GM12878 (cell line): ENCODE data around the gene SYT8. TPM values are rescaled to one million over a fixed set of nuclear protein-coding genes. Genes with fewer than 3 reads are reported as not detected.

Source experiments
- ATF3 ChIP-seq: IDR thresholded peaks from 2 replicates; pipeline ENCODE4 v1.6.1; 2011; ENCODE audit warnings: low read depth, mild to moderate bottlenecking, low read length, moderate library complexity, borderline replicate concordance; ENCODE audit errors: extremely low read depth
- ATF7 ChIP-seq: fragments of 450-650 bp; IDR thresholded peaks from 2 replicates; pipeline ENCODE4 v1.6.1; 2016; ENCODE audit warnings: low read depth, mild to moderate bottlenecking
- BCLAF1 ChIP-seq: fragments of 450-650 bp; IDR thresholded peaks from 2 replicates; pipeline ENCODE4 v1.6.1; 2017; ENCODE audit warnings: antibody characterized with exemption, mild to moderate bottlenecking, moderate library complexity
- BRCA1 ChIP-seq: IDR thresholded peaks from 2 replicates; pipeline ENCODE4 v1.6.1; 2011; ENCODE audit warnings: low read depth, low read length, improper control_type of control experiment
- CBFB ChIP-seq: IDR thresholded peaks from 2 replicates; pipeline ENCODE4 v1.6.1; 2016; ENCODE audit warnings: antibody characterized with exemption, low read depth
- HSF1 ChIP-seq: fragments of 150-350 bp; IDR thresholded peaks from 2 replicates; pipeline ENCODE4 v1.6.1; 2014; ENCODE audit warnings: mild to moderate bottlenecking, low read depth, low read length
- IRF3 ChIP-seq: fragments of 450-650 bp; IDR thresholded peaks from 2 replicates; pipeline ENCODE4 v1.6.1; 2014; ENCODE audit warnings: mild to moderate bottlenecking
- MTA3 ChIP-seq: IDR thresholded peaks from 2 replicates; pipeline ENCODE4 v1.6.1; 2012; ENCODE audit warnings: low read length, inconsistent platforms, borderline replicate concordance
- MYC ChIP-seq: IDR thresholded peaks from 2 replicates; pipeline ENCODE4 v1.6.1; 2011; ENCODE audit warnings: mild to moderate bottlenecking, low read length, moderate library complexity, inconsistent platforms; ENCODE audit not compliant: insufficient read depth, insufficient replicate concordance, insufficient read length, severe bottlenecking
- POU2F2 ChIP-seq: IDR thresholded peaks from 3 replicates; pipeline ENCODE4 v1.6.1; 2011; ENCODE audit warnings: low read depth, mild to moderate bottlenecking, low read length, borderline replicate concordance
- REST ChIP-seq: IDR thresholded peaks from 2 replicates; pipeline ENCODE4 v1.6.1; 2012; ENCODE audit warnings: mild to moderate bottlenecking, low read depth, low read length
- SIN3A ChIP-seq: IDR thresholded peaks from 2 replicates; pipeline ENCODE4 v1.6.1; 2012; ENCODE audit warnings: low read depth, low read length, improper control_type of control experiment
- SREBF2 ChIP-seq: IDR thresholded peaks from 2 replicates; pipeline ENCODE4 v1.6.1; 2012; ENCODE audit warnings: mild to moderate bottlenecking, low read length
- STAT1 ChIP-seq: fragments of 450-650 bp; conservative IDR thresholded peaks from 2 replicates; pipeline ENCODE4 v1.6.1; 2014; ENCODE audit warnings: antibody characterized with exemption, mild to moderate bottlenecking
- WRNIP1 ChIP-seq: IDR thresholded peaks from 2 replicates; pipeline ENCODE4 v1.6.1; 2011; ENCODE audit warnings: low read depth, low read length, improper control_type of control experiment, borderline replicate concordance
- ZBTB40 ChIP-seq: fragments of 450-650 bp; IDR thresholded peaks from 2 replicates; pipeline ENCODE4 v1.6.1; 2016; ENCODE audit warnings: mild to moderate bottlenecking, moderate library complexity, borderline replicate concordance
- ZNF622 ChIP-seq: fragments of 450-650 bp; IDR thresholded peaks from 2 replicates; pipeline ENCODE4 v1.6.1; 2017; ENCODE audit warnings: mild to moderate bottlenecking, inconsistent platforms
- polyA plus RNA-seq, 11 experiments: library from polyadenylated mRNA; depleted of rRNA in 4 of 11; unstranded in 6 of 11; stranded (reverse) in 5 of 11; fragments of >200 nt; fragmentation: Nextera tagmentation in 4 of 11; fragmentation: Illumina TruSeq in 1 of 11; extraction: Ambion mirVana in 4 of 11; extraction: Trizol in 1 of 11; gene quantifications; 1 replicate in 1 of 11; 2 replicates in 10 of 11; pipeline versions ENCODE4 v1.2.1 to v1.2.3, GENCODE V29; 2011 to 2016; ENCODE audit warnings: inconsistent platforms in 2 of 11, missing spikeins in 2 of 11, low read depth in 1 of 11
- total RNA-seq, 4 experiments: library from RNA; depleted of rRNA in 3 of 4; stranded (reverse); fragments of >200 nt in 3 of 4; fragmentation: Illumina TruSeq in 1 of 4; extraction: Trizol in 1 of 4; gene quantifications; 2 replicates each; pipeline versions ENCODE4 v1.2.1 to v1.2.3, GENCODE V29; 2013 to 2021

The SYT8 gene
- total and polyA plus RNA-seq, 10 of the 15 experiments (the other 5 are each of a cell fraction or from before 2014, with no cell fraction given) = 0.44 TPM; not detected in 9

- peak; percentile 94 for TF ChIP-seq POU2F2
- TF ChIP-seq MYC = peak; percentile 23
- no peak for TF ChIP-seq HSF1
- no peak for TF ChIP-seq SREBF2
- TF ChIP-seq CBFB = peak; percentile 96
- TF ChIP-seq IRF3 = no peak
- no peak for TF ChIP-seq BRCA1
- no peak for TF ChIP-seq WRNIP1
- peak; percentile 92 for TF ChIP-seq ATF7
- 0 out of 2 replicates have a peak, but pooled peaks have one; percentile 19 for TF ChIP-seq STAT1
- peak; percentile 38; the same call in 1 of the 2 replicates for TF ChIP-seq REST
- TF ChIP-seq MTA3 = no peak
- no peak for TF ChIP-seq ZBTB40
- TF ChIP-seq BCLAF1 = no peak
- peak; percentile 73; the same call in 1 of the 2 replicates for TF ChIP-seq SIN3A
- TF ChIP-seq ATF3 = no peak
- TF ChIP-seq ZNF622 = no peak
Measured at GRCh38 chr11:1852877-1853276, 18.1 kb downstream of the SYT8 start, which contains the start of gene LSP1 (continued).
